ENCODE measurements around the gene PSAPL1. TPM values are rescaled to one million over a fixed set of nuclear protein-coding genes. Genes with fewer than 3 reads are reported as not detected.

PSAPL1 gene
- total and polyA plus RNA-seq, 2 of the 8 experiments (the other 6 are each of a cell fraction or from before 2014, with no cell fraction given) = 0.03 TPM; not detected in 1

DNA sequence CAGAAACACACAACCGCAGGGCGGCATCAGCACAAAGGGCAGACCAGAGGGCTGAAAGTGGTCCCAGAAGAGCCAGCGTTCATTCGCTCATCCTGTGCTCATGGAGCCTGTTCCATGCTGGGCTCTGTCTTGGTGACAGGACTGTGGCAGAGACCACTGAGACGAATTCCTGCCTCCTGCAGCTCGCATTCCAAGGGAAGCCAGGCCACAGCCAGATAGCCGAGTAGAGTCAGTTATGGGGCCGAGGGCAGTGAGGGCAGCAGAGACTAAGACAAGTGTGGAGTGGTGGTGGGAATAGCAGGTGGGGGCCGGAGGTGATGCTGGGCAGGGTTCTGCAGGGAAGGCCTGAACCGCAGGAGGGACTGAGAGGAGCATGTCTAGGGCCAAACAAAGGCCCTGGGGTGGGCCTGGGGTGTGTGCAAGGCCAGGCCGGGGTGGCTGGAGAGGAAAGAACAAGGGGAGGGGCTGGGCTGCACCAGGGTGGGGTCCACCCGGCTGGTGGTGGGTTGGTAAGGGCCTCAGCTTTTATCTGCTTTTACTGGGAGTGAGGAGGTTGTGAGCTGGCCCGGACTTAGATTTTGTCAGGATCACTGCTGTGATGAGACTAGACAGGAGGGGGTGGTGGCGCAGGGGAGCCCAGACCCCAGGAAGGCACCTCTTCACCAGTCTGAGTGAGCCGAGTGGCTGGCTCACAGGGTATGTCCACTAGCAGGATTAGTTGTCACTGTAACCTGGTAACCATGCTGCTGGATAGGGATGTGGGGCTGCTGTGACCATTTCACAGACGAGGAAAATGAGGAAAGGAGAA lies 6.3 kb downstream of the PSAPL1 start (continued):
- TF ChIP-seq EZH2 (IDR thresholded peaks at IDR 0.05; ENCODE audit: low read depth, low read length, severe bottlenecking) (no peak), RBBP5 (IDR thresholded peaks at IDR 0.05; ENCODE audit: borderline replicate concordance, low read depth, low read length) (no peak), RAD21 (IDR thresholded peaks at IDR 0.05 in 1 of 2, conservative IDR thresholded peaks at IDR 0.05 in 1 of 2; ENCODE audit: low read depth in 2 of 2, low read length in 2 of 2) (peak in 1 of 2 experiments; percentile 16; a peak in 1 of 4 replicates), TCF12 (IDR thresholded peaks at IDR 0.05; ENCODE audit: low read depth, low read length) (no peak), HDAC2 (IDR thresholded peaks at IDR 0.05; ENCODE audit: borderline replicate concordance in 1 of 2, low read depth in 2 of 2, low read length in 2 of 2) (0 out of 4 replicates have a peak, but pooled peaks of 1 of the 2 experiments have one; percentile 53), TEAD4 (IDR thresholded peaks at IDR 0.05; ENCODE audit: low read depth, low read length) (peak; percentile 96), TAF7 (optimal IDR thresholded peaks at IDR 0.05; ENCODE audit: borderline replicate concordance, low read depth, low read length) (no peak), MAFK (IDR thresholded peaks at IDR 0.05; ENCODE audit: low read depth, low read length) (no peak), CHD1 (IDR thresholded peaks at IDR 0.05; ENCODE audit: low read depth, low read length) (no peak)
- TF ChIP-seq, protein P1, sequence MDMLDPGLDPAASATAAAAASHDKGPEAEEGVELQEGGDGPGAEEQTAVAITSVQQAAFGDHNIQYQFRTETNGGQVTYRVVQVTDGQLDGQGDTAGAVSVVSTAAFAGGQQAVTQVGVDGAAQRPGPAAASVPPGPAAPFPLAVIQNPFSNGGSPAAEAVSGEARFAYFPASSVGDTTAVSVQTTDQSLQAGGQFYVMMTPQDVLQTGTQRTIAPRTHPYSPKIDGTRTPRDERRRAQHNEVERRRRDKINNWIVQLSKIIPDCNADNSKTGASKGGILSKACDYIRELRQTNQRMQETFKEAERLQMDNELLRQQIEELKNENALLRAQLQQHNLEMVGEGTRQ (IDR thresholded peaks at IDR 0.05; ENCODE audit: low read length) = no peak
- TF ChIP-seq, protein P2, sequence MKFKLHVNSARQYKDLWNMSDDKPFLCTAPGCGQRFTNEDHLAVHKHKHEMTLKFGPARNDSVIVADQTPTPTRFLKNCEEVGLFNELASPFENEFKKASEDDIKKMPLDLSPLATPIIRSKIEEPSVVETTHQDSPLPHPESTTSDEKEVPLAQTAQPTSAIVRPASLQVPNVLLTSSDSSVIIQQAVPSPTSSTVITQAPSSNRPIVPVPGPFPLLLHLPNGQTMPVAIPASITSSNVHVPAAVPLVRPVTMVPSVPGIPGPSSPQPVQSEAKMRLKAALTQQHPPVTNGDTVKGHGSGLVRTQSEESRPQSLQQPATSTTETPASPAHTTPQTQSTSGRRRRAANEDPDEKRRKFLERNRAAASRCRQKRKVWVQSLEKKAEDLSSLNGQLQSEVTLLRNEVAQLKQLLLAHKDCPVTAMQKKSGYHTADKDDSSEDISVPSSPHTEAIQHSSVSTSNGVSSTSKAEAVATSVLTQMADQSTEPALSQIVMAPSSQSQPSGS (IDR thresholded peaks at IDR 0.05; ENCODE audit: low read length) = no peak

Measured in H1 (cell line).